ENCODE measurements around the gene PARD6G.
"Not testable (repeated sequence)": the region's sequence is repeated elsewhere in the genome, so short reads cannot be mapped to it uniquely, and the experiment has no call there.

Gene PARD6G, protein sequence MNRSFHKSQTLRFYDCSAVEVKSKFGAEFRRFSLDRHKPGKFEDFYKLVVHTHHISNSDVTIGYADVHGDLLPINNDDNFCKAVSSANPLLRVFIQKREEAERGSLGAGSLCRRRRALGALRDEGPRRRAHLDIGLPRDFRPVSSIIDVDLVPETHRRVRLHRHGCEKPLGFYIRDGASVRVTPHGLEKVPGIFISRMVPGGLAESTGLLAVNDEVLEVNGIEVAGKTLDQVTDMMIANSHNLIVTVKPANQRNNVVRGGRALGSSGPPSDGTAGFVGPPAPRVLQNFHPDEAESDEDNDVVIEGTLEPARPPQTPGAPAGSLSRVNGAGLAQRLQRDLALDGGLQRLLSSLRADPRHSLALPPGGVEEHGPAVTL

DNA sequence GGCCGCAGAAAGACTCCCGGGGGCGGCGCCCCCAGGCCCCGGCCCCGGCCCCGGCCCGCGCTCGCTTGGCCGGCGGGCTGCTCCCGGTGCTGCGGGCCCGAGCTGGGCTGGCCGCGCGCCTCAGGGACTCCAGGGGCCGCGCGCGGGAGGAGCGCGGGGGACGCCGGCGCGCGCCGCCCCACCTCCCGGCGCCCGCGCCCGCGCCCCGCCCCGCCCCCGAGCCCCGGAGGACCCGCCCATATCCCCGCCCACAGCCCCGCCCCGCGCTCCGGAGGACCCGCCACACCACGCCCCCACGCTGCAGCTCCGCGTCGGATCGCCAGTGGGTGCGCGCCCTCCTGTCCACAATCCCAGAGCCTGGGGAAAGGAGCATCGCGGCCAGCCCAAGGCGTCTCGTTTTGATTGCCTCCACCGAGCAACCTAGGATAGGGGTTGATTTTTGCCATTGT, at the start of gene PARD6G:
TSS of gene PARD6G (minus strand) at position 122 of the 449 bp plus-strand sequence. CDS start 166 bp downstream, outside the sequence.
- peak; percentile 50 for DNase-seq

DNA sequence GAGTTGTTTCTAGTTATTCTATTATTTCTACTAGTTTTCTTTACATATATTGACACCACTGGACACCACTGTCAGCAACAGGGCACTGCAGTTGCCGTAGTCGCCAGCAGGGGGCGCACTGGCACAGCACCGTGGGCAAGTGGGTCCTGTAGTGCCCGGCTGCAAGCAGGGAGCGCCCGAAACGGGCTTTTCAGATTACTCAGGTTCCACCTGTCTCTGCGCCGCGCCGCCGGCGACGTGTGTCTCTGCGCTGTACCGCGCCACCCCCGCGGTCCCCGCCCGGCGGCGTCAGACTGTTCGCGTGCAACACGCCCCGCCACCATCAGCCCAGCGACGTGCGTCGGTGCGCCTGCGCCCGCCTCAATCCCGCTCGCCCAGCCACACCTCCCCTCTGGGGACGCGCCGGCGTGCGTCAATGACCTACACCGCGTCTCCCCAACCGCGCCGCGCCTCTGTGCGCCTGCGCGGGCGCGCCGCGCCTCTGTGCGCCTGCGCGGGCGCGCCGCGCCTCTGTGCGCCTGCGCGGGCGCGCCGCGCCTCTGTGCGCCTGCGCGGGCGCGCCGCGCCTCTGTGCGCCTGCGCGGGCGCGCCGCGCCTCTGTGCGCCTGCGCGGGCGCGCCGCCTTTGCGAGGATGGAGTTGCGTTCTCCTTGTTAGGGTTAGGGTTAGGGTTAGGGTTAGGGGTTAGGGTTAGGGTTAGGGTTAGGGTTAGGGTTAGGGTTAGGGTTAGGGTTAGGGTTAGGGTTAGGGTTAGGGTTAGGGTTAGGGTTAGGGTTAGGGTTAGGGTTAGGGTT, 15.1 kb upstream of the PARD6G start:
- not testable (repeated sequence) for DNase-seq

DNA sequence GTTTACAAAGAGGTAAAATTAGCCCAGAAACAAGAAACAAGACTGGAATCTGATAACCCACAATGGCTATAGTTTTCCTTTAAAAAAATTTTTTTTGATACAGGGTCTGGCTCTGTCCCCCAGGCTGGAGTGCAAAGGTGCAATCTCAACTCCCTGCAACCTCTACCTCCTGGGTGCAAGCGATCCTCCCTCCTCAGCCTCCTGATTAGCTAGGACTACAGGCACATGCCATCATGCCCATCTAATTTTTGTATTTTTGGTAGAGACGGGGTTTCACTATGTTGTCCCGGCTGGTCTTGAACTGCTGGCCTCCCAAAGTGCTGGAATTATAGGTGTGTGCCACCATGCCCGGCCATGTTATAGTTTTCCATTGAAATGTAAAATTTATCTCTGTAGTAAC, 12.3 kb upstream of the PARD6G start:
- DNase-seq = no peak

DNA sequence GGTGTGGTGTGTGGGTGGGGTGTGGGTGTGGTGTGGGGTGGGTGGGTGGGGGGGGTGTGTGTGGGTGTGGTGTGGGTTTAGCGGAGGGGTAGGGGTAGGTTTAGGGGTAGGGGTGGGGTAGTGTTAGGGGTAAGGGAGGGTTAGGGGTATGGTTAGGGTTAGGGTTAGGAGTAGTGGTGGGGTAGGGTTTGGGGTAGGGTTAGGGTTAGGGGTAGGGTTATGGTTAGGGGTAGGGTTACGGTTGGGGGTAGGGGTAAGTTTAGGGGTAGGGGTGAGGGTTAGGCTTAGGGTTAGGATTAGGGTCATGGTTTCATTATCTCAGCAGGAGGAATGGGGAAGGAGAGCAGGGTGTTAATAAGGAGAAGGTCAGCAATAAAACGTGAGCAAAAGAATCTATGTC, 11.3 kb upstream of the PARD6G start:
- no peak for DNase-seq

DNA sequence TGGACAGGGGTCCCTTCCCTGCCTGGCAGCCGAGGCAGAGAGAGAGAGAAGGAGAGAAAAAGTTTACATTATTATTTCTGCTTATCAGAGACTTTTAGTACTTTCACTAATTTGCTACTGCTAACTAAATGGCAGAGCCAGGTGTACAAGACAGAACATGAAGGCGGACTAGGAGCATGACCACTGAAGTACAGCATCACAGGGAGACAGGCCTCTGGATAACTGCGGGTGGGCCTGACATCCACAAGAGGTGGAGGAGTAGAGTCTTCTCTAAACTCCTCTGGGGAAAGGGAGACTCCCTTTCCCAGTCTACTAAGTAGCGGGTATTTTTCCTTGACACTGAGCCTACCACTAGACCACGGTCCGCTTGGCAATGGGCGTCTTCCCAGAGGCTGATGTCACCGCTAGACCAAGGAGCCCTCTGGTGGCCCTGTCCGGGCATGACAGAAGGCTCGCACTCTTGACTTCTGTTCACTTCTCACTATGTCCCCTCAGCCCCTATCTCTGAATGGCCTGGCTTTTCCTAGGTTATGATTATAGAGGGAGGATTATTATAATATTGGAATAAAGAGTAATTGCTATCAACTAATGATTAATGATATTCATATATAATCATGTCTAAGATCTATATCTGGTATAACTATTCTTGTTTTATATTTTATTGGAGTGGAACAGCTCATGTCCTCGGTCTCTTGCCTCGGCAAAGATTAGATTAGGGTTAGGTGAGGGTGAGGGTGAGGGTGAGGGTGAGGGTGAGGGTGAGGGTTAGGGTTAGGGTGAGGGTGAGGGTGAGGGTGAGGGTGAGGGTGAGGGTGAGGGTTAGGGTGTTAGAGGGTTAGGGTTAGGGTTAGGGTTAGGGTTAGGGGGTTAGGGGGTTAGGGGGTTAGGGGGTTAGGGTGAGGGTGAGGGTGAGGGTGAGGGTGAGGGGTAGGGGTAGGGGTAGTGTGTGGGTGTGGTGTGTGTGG, 10.5 kb upstream of the PARD6G start:
- peak; percentile 48 for DNase-seq

DNA sequence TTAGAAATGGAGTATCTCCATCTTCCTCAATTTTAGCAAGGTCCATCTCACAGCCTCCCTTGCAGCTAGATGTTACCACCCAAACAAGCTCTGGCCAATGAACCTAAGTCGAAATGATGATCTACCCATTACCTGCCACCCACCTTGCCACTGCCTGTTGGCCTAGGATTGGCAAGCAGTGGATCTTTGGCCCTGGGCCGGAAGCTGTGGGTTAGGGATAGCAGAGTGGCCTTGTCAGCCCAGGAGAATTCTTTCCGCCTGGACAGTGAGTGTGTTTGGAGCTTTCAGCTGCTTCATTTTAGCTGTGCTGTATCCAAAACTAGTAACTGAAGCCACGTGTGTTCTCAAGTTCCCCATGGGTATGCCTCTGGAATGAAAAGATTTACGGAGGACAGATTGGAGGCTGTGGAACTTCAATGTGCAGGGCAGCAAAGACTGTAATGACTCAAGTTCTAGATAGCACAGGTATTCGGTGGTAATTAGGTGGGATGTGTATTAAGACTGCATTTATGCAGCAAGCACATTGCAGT, 7.7 kb upstream of the PARD6G start:
- DNase-seq = no peak

DNA sequence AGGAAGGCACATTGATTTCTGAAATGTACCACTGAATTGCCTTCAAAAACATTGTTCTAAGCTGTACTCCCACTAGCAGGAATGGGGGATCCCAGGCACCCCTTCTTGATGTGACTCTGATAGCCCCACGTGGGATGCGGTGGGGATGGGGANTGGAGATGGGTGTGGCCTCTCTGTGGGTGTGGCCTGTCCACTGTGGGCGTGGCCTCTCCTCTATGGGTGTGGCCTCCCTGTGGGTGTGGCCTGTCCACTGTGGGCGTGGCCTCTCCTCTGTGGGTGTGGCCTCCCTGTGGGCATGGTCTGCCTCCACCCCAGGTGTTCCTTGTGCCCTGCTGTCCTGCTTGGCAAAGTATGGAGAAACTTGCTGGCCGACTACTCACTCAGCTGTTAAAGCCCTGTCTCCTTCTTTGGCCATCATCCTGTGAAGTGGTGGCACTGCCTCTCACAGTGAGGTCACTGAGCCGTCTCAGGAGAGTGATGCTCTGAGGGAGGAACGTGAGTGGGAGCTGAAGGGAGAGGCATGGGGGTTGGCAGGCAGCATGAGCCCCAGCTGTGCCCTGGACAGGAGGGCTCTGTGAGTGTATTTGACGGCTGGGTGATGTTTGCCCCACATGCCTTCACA, 6.7 kb upstream of the PARD6G start:
- peak; percentile 13 for DNase-seq

DNA sequence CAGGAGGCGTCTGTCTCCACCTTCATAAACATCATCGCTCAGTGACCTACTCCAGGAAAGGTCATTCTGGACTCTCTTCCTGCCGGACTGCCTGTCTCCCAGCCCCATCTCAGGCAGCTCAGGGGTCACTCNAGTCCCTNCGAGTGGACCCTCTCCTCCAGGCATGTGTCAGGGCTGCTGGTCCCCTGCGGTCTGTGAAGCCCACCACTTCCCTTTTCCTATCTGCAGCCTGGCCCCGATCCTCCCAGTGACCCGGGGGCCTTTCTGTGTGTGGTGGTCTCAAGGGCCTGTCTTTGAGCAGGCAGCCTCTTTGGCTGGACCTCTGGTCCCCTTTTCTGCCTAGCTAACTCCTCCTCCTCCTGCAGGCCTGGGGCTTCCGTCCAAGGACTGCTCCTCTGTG, 5.9 kb upstream of the PARD6G start:
- DNase-seq = no peak

DNA sequence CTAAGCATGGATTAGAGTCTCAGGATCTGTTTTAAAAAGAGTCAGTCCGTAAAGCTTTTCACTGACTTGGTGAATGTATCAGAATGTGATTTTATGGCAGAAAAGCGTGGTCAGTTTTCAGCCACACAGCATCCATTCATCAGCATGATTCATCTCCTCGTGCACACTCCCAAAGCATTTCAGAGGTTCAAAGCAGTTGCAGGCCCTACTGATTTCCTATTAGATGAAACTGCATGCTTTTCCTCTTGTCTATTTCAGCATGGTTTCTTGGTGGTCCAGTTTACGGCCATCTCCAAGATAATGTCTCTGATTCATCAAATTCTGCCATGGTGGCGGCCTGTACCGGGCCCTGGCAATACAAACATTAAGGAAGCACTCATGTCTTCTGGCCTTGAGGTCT, 4.8 kb upstream of the PARD6G start:
- DNase-seq = no peak

DNA sequence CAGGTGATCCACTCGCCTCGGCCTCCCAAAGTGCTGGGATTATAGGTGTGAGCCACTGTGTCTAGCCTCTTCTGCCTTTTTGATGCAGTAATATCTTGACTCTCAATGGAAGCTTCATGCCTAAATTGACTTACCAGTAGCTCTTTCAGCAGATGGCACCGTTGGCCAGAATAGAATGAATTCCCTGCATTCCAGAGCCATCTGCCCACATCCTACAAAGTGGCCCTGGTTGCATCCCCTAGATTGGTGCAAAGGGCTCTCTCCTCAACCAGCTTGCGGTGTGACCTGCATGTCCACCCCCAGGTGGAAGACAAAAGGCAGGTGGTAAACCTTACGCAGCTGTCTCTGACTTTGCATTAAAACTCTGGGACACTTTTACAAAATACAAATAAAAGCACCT, 4.4 kb upstream of the PARD6G start:
- no peak for DNase-seq

DNA sequence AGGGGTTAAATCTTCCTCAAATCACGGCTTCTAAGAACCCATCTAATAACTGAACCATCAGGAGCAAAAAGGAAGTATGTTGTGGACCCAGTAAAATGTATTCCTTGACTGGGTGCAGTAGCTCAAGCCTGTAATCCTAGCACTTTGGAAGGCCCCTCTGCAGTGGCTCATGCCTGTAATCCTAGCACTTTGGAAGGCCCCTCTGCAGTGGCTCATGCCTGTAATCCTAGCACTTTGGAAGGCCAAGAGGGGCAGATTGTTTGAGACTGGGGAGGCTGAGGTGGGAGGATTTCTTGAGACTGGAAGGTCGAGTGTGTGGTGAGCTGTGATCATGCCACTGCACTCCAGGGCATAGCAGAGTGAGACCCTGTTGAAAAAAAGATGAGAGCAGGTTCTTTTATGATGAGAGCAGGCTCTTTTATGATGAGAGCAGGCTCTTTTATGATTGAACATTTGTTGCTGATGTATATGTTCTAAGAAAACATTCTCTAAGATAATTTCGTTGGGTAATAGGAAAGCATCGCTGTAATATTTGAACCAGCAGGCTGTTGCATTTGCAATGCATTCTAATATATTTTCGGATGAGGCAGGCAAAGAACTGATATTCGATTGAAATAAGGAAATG, 3.5 kb upstream of the PARD6G start:
- no peak for DNase-seq

DNA sequence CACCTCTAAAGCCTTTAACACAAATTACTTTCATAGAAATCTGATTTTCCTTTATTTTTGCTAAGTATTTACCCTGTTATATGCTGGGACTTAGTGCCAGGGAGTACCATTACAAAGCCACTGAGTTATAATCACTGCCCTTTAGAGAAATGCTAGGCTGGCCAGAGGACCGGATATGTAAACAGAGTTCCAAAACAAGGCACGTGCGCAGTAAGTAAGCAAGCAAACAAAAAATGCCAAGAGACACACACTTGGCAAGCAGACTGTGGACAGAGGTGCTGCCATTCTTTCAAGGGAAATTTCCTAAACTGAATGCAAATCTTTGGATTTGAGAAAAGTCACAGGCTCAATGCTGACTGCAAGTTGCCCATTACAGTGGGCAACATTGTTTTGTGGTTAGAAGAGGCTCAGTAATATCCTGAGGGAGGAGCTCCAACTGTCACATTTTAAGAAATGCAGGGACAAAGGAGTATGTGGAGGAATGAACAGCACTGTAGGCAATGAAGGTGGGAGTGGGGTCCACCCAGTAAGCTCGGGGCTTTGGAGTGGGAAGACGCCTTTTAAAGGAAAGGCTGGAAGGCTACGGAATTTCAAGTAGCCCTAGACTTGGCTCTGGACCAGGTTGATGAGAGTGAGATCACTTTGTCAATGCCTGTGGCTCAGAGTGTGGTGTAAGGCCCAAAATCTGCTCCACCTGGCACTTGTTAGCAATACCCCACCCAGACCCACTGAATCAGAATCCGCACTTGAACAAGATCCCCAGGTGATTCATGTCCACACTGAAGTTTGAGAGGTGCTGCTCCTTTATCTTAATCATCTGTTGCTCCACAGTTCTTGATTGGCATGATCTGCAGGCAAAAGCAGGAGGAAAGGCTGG, 2.1 kb upstream of the PARD6G start:
- DNase-seq = no peak

DNA sequence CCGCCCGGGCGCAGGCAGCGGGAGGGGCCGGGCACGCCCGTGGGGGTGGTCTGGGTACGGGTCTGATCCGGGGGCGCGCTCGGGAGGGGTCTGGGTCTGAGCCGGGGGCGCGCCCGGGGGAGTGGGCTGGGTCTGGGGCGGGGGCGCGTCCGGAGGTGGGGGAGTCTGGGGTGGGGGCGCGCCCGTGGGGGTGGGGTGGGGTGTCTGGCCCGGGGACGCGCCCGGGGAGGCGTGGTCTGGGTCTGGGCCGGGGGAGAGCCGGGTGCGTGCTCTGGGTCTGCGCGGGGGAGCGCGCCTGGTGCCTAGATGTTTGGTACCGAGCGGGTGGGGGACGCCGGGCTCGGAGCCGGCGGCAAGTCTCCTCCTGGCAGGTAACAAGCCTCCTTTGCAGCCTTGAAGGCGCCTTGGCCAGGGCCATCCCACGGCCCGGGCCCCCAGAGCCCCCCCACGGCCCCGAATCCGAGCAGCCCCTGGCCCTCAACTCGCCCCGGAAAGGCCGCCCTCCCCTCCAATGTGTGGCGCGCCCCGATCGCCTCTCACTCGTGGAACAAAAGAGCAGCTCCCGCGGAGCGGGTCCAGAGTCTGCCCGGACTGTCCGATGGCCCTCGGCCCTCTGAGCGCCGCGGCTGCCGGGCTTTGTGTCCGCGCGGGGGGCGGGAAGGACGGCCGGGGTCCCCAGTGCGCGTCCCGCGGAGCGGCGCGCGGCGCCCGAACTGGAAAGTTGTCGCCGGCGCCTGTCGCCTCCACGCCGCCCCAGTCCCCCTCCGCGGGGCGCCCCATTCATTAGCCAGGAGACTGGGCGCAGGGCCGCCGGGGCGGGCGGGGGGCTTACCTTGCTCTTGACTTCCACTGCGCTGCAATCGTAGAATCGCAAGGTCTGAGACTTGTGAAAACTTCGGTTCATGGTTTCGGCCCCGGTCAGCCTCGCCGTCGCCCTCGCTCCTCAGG, 595 bp downstream of the PARD6G start:
- DNase-seq = peak; percentile 10

DNA sequence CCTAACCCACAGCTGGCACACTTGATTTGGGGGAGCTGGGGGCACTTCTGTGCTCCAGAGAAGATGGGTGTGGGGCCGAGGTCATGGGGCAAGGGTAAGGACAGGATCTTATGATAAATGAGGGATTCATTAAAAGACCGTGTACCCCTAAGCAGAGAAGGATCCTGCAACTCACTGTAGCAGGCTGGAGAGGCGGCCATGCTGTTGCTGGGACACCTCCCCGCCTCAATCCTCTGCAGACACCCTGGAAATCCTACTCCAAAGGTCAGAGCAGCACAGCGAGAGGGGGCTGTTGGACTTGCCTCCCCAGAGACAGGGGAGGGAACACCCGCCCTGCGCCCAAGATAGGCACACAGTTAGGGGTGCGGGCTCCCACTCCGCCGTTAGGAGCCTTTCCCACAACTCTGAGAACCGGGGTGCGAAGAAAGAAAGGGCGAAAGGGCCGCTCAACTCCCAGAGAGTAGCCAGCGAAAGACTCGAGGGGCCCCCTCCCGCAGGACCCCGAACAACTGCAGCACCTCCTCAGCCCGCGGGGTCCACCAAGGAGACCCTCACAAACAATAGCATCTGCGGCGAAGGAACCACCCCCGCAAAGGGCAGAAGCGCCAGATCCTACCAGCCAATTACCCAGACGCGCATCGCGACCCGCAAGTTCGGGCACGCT, 1.4 kb downstream of the PARD6G start:
- DNase-seq = no peak

DNA sequence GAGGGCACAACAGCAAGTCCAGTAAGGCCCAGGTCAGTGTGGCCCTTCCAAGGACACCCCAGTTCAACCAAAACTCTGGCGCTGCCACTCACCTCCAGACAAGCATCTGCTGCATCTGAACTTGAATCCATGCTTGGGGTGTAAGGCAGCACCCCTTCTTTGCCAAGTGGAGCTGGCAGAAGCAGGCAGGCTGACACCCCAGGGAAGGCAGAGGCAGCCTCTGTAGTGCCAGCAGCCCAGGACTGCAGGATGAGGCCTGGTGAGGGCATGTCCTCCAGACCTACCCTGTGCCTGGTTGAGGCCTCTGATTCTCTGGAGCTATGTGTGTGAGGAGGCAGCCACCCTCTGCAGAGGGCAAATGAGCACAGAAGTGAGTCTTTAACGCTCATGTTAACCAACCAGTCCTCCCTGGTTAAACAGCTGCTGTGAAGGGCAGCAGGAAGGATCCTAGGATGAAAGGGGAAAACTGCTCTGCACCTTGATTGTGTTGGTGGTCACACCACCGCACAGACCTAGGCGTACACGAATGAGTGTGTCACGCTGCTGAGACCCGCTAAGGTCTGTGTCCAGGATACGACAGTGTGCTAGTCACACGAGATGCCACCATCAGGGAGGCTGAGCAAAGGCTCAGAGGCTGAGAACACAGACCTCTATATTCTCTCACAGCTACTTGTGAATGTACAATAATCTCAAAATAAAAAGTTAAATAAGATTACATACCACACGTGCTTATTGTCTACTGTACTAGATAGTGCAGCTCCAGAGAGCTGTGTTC, 2.2 kb downstream of the PARD6G start:
- DNase-seq = no peak

DNA sequence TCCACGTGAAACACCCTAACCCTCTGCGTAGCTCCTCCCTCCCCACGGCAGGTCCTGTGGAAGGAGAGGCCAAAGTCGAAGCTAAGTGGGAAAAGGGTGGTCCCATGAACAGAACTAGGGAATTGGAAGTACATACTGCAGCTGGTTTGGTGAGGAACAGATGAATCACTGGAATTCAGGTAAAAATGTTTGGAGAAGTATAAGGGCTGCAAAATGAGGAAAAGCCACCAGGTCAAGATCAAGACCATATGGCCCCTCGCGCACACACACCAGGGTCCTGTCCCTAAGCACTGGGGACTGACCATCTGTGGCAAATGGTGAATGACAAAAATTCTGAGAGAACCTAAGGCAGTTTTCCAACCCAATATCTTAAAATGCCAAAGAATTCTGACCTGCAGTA, 3.1 kb downstream of the PARD6G start:
- DNase-seq = no peak

DNA sequence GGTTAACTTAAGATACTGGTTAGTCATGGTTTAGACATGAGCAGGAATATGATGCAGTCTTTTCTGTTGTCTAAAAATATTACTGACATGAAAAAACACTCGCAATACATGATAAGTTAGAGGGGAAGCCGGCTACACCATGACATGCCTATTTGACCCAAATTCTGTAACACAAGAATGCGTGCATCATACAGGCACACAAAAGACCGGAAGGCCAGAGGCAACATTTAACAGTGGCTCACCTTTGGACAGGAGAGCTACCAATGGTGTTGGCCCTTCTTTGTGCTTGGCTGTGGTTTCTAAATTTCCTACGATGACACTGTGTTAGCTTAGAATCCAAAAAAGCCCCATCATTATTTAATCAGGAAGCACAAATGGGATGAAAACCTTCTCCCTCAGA, 4.1 kb downstream of the PARD6G start:
- DNase-seq = no peak

All from activated CD4-positive, alpha-beta T cell treated with anti-CD3 and anti-CD28 coated beads, Interleukin-2, amount 50 U/mL, for 1 hour (primary cell).